Activated CD8-positive, alpha-beta memory T cell treated with anti-CD3 and anti-CD28 coated beads, Interleukin-2, amount 50 U/mL, for 4 hours (primary cell): Measurements from ENCODE around the gene TIMP4.

ENCODE experiments used
- DNase-seq: peaks from one replicate; pipeline ENCODE4 v3.0.0-alpha.2; 2020

The TIMP4 gene

DNA sequence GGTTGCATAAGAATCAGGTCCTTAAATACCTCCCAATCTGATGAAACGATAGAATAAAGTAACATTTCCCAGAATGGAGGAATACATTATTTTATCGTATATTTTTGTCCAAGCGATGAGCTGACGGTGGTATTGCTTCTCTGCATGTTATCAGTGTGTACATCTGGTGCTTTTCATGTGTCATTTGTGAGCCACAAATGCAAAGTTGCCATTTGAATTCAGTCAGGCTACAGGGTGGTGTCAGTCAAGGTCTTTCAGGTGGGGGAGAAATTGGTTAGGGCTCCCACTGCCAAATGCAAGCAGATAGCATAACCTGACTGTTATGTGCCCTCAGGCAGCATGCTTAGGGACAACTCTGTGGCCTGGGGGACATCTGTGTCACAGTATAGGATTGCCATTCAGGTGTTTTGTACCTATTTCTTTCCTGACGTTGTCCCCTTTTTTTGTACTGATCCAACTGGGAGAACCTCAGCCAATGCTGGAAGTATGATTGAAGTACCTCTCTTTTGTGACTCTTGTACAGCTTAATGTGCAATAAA, 26.5 kb upstream of the TIMP4 start:
- DNase-seq = no peak

GRCh38 chr3:12184541-12184940, 25.8 kb upstream of the TIMP4 start:
- no peak for DNase-seq

GRCh38 chr3:12182687-12183441, 24.2 kb upstream of the TIMP4 start:
- DNase-seq = no peak

DNA sequence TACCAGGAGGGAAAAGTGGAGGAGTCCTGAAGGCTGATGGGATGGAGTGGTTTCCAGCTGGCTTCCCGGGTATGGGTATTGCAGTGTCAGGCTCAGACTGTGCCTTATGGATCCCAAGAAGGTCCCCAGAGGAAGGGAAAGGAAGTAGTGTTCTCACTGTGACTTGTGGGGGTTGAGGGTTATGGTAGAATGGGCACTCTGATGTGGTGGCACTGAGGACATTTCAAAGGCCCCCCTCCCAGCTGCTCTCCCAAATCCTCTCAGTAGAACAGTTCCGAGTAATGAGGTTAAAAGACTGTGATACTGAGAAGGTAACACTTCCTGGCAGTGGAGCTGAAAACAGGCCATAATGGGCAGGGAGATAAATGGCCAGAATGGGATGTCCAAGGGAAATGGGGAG, 23.1 kb upstream of the TIMP4 start:
- no peak for DNase-seq

GRCh38 chr3:12181301-12181700, 22.6 kb upstream of the TIMP4 start:
- no peak for DNase-seq

DNA sequence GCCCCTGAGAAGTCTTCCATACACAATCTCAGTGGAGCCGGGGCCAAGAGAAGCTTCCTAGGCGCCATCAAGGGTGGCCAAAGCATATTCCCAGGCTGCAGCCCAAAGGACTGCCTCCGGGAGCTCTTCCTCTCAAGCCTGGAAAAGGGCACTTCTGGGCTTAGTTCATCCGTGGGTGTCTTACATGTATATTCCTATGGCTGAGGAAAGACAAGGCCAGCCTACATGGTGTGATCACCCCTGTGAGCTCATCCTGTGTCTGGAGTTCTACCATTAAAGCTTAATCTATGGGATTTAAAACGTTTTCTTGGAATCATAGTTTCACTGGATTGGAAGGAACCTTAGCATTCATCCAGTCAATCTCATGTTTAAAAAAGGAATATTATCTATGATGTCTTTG, 21.9 kb upstream of the TIMP4 start:
- no peak for DNase-seq

GRCh38 chr3:12180218-12180617, 21.5 kb upstream of the TIMP4 start:
- no peak for DNase-seq

DNA sequence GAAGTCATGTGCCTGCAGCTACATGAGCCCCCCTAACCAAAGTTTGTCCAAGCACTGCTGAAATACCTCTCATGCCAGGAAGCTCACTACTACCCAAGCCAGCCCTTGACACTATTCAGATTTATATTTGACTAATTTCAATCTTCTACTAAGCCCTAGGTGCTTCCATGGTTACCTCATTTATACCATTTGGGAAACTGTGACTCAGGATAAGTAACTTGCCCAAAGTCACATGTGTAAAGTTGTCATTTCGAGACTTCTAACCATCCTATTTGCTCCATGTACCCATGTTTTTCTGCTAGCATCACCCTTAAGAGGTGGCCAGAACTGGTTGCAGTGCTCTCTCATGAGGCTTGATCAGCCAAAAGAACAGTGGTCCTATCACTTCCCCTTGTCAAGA, 20.7 kb upstream of the TIMP4 start:
- DNase-seq = no peak

DNA sequence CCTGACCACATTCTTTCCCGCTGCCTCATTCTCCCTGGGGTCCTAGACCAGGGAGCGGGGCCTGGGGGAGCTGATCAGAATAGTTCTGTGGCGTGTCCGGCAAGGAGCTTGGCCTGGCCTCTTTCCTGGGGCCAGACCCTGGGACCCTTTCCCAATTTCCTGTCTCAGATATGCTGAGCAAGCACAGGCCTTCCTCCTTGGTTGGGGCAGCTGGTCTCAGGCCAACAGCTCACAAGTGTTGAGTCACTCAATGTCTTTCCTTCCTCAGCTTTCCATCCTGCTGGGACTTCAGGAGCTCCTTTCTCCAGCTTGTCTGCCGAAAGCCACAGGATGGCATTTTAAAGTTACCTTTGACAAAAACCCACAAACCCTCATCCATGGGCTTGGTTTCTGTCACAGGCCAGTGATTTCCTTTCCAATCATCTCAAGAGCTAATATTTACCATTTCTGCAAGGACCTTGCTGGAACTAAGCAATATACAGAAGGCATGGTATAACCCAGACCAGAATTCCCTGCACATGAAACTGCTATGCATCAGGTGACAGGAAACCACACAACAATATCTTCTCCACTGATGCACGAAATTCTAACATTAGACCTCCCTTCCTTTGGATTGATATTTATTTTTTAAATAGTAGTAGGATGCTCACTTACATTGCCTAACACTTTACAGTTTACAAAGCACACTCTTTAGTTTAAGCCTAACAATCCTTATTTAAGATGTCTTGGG, 19.5 kb upstream of the TIMP4 start:
- DNase-seq = no peak

- DNase-seq = no peak
Observed at GRCh38 chr3:12177126-12177525, 18.4 kb upstream of the TIMP4 start.

GRCh38 chr3:12175844-12176453, 17.2 kb upstream of the TIMP4 start:
- no peak for DNase-seq

DNA sequence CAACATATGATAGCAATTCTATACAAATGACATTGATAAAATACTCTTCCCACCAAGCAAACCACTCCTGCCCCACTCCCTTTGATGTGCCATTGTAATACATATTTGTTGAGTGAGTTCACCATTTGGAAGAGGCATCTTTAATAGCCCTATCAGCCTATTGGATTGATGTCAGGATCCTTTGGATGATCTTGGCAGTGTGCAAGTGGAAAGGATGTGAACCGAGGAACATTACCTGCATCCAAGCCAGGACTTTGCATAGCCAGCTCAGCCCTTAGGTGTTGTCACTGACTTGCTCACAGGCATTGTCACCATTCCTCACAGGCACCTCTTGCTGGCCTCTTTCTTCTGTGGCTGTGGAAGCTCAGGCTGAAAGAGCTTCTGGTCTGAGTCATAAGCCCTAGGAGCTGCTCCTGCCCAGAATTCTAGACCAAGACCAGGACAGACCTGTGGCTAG, 16.5 kb upstream of the TIMP4 start:
- no peak for DNase-seq

DNA sequence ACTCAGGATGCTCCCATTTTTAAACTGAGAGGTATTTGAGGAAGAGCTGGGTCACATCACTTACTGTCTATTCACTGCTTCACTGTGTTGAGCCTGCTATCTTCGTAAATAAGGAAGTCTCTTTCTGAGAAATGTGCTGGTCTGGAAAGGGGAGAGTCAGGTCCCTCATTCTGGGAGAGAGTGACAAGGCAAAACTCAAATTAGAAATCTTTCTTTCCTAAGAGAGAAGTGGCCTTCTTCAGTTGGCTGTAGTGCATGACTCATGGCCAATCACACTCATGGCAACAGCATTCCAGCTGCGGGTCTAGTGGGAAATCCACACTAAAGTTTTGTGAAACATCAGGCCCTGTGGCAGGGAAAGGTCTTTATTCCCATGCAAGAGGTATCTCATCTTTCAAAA, 11.5 kb upstream of the TIMP4 start:
- DNase-seq = no peak

DNA sequence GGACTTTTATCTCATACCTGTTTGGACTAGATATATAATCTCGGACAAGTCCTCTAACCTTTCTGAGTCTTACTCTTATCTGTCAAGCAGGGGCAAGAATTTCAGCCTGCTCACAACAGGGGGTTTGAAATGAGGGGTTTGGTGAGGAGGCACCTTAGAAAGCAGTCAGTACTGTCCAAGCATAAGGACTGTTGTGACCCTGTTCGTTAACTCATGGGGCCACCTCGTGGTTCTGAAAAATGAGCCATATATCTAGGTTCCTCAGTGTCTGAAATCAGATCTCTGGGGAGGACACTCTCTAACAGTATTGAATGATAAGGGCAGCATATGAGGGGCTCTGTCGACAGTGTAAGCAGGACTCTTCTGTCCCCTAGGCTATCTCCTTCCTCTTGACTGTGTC, 7.2 kb upstream of the TIMP4 start:
- DNase-seq = no peak

GRCh38 chr3:12159227-12159601, 502 bp upstream of the TIMP4 start:
- no peak for DNase-seq

DNA sequence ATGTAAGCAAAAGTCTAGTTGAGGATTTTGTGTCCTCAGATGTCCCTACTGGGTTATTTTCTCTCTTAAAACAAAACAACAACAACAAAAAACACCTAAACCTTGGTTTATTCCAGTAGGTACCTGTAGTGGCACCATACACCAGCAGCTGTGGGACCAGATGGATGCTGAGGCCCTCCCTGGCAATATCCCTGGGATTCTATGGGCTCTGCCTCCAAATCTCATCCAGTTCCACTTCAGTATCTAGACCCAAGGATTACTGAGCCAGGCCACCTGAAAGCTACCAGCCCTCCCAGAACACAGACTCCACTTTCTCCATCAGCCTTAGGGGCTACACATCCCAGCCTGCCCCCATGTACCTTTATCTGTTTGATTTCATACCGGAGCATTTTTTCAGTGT, 1.7 kb downstream of the TIMP4 start:
- no peak for DNase-seq

GRCh38 chr3:12155828-12156227, 2.9 kb downstream of the TIMP4 start:
- no peak for DNase-seq

DNA sequence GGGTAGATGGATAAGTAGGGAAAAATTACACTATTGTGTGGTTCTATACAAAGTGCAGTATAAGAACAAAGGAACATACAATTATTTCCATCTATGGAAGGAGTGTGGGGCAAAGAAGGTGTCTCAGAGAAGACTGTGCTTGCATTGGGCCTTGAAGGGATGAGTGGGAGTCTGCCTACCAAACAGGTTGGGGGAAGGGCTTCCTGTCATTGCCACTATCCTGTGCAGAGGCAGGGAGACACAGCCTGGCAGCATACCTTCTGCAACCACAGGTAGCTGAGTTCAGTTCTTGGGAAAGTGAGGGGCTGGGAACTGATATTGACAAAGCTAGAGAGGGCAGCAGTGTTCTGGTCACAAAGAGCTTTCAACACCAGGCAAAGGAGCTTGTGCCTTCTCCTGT, 3.4 kb downstream of the TIMP4 start:
- no peak for DNase-seq

- DNase-seq = no peak
Observed at GRCh38 chr3:12154151-12154550, 4.6 kb downstream of the TIMP4 start.

GRCh38 chr3:12150112-12150511, 8.6 kb downstream of the TIMP4 start:
- DNase-seq = no peak

DNA sequence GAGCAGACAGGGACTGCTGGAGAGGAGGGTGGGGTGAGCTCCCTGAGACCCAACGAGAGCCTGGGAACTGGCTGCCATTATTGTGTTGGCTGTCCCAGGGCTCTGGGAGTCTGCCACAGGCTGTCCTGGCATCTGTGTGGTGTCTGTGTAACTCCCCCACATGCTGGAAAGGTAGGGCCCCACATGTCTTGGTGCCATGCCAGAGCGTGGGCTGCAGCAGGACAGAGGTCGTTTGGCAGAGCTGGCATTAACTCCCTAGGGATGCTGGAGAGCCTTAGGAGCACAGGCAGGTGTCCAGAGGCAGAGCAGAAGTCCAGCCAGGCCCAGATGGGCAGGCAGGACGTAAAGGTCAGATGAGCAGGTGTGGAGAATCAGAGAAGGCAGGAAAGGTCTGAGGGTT, 9.7 kb downstream of the TIMP4 start:
- no peak for DNase-seq

DNA sequence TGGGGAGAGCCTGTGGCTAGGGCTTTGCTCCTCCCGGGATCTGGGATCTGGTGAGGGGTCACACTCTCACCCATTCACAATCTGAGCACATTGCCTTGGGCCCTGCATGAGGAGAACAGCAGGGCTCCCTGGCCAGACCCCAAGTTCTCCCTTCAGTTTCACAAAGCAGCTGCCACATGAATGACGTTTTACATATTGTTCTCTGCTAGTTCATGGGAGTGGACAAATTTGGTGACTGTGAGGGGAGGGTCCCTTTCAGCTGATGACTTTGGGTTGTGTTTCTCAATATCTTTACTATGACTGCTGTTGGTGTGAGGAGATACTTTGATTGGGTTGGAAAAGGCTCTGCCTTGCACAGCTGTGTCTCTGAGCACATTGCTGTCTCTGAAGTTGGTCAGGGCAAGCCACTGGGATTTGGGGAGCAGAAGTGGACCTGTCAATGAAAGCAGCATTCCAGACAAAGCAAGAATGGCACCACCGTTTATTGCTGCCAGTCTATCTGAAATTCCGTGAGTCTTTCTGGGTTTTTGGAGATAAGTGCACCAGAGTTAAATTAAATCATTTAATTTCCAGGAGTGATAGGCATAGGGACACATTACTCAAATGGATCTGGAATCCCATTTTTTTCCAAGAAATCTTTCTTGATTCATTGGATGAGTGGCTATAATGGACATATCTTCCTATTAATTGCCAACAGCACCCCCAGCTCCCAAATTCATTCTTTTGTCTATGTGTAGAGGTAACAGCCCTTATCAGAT, 10.3 kb downstream of the TIMP4 start:
- DNase-seq = no peak
